Natural killer cell (primary cell): Measurements from ENCODE around the gene DPYSL3. TPM values are rescaled to one million over a fixed set of nuclear protein-coding genes. Genes with fewer than 3 reads are reported as not detected.

Experiments used
- ATAC-seq, 3 donors: fragments of 150-1000 bp in 2 of 3; fragments of 200-7000 bp in 1 of 3; cut with Tn5 transposase; 1 replicate in 1 of 3; 2 replicates in 2 of 3; pipeline ENCODE4 v1.10.0; 2021; ENCODE audit warnings: mild to moderate bottlenecking in 2 of 3, moderate library complexity in 2 of 3
- DNase-seq, 2 donors: peaks; one replicate each; pipeline versions ENCODE4 v3.0.0 to v3.0.0-alpha.2; 2013 to 2021; ENCODE audit warnings: mixed read lengths in 1 of 2
- H3K27ac ChIP-seq: one replicate; pipeline ENCODE4 v1.5.1; 2013; ENCODE audit warnings: mild to moderate bottlenecking, low read length
- H3K27me3 ChIP-seq: one replicate; pipeline ENCODE4 v1.6.1; 2013; ENCODE audit warnings: low read length; ENCODE audit not compliant: control insufficient read depth, insufficient read depth
- H3K36me3 ChIP-seq: one replicate; pipeline ENCODE4 v1.6.1; 2013; ENCODE audit warnings: low read length; ENCODE audit not compliant: control insufficient read depth, insufficient read depth
- H3K4me1 ChIP-seq: one replicate; pipeline ENCODE4 v1.6.1; 2013; ENCODE audit warnings: low read length; ENCODE audit not compliant: control insufficient read depth, insufficient read depth
- H3K4me3 ChIP-seq: one replicate; pipeline ENCODE4 v1.5.1; 2013; ENCODE audit warnings: low read length
- H3K9me3 ChIP-seq: one replicate; pipeline ENCODE4 v1.6.1; 2013; ENCODE audit warnings: low read length; ENCODE audit not compliant: control insufficient read depth, insufficient read depth
- H3K27ac Mint-ChIP-seq, 2 donors: one replicate each; pipeline ENCODE4 v1.8.0; 2022; ENCODE audit warnings: mild to moderate bottlenecking in 2 of 2, mixed read lengths in 2 of 2, moderate library complexity in 1 of 2
- H3K27me3 Mint-ChIP-seq, 2 donors: one replicate each; pipeline ENCODE4 v1.8.0; 2022; ENCODE audit warnings: low read depth in 2 of 2, mixed read lengths in 2 of 2
- H3K36me3 Mint-ChIP-seq: one replicate; pipeline ENCODE4 v1.8.0; 2022; ENCODE audit warnings: mixed read lengths
- H3K4me1 Mint-ChIP-seq, 2 donors: one replicate each; pipeline ENCODE4 v1.8.0; 2022; ENCODE audit warnings: mixed read lengths in 2 of 2
- H3K4me3 Mint-ChIP-seq: one replicate; pipeline ENCODE4 v1.8.0; 2022; ENCODE audit warnings: mild to moderate bottlenecking, moderate library complexity, mixed read lengths
- H3K9me3 Mint-ChIP-seq, 2 donors: one replicate each; pipeline ENCODE4 v1.8.0; 2022; ENCODE audit warnings: mixed read lengths in 2 of 2
- WGBS: methylation state at CpG from one replicate; pipeline ENCODE4 v1.1.7; 2013; ENCODE audit warnings: missing lambda C conversion rate; ENCODE audit not compliant: insufficient coverage; 5-methylcytosine and 5-hydroxymethylcytosine counted together
- intact Hi-C: fragments of 100-400 bp; cut with micrococcal nuclease; formaldehyde crosslinking; loops from one replicate; pipeline ENCODE4 v1.14.2; 2022
- total RNA-seq, 4 donors: library from RNA; stranded (reverse); fragments of 120-200 nt in 1 of 4; gene quantifications; one replicate each; pipeline versions ENCODE4 v1.2.3 to v1.2.4, GENCODE V29; 2013 to 2022
- TF ChIP-seq, protein P1 (sequence below): fragments of 200-600 bp; IDR thresholded peaks from one replicate; pipeline ENCODE4 v1.8.0; 2022; ENCODE audit warnings: antibody characterized with exemption

DPYSL3 gene
- total RNA-seq, 3 donors from 2014 or later (not counting 1 experiment from before 2014, with no cell fraction given) = not detected

DNA sequence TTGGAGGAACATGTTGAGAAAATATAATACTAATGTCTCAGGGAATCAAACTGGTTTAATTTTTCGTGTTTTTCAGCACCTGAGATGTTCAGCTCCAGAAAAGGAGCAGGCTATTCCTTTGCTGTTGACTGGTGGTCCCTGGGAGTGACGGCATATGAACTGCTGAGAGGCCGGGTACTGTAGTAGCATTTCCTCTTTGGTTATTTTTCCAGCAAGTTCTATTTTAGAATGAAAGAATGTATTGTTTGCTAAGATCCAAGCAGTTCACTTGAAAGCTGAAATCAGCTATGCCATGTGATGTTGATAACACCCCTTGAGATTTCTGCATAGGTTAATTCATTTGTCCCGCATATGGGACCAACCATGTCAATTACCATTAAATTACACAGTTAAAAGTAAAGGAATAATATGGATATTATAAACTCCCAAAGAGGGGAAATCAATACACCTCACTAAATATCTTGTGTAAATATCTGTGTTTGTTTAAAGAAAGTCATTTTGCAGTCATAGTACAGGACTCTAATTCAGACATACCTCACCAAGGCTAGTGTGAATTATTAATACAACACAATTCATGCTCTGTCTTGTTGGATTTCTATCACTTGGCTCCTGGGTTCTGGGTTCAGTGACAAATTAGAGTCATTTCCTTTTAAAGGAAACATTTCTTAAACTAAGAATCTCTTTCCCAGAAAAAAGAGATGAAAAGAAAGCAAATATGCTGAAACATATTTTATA, 148.3 kb downstream of the DPYSL3 start:
- no peak overlapping the region for H3K4me3 Mint-ChIP-seq
- TF ChIP-seq, protein P1, sequence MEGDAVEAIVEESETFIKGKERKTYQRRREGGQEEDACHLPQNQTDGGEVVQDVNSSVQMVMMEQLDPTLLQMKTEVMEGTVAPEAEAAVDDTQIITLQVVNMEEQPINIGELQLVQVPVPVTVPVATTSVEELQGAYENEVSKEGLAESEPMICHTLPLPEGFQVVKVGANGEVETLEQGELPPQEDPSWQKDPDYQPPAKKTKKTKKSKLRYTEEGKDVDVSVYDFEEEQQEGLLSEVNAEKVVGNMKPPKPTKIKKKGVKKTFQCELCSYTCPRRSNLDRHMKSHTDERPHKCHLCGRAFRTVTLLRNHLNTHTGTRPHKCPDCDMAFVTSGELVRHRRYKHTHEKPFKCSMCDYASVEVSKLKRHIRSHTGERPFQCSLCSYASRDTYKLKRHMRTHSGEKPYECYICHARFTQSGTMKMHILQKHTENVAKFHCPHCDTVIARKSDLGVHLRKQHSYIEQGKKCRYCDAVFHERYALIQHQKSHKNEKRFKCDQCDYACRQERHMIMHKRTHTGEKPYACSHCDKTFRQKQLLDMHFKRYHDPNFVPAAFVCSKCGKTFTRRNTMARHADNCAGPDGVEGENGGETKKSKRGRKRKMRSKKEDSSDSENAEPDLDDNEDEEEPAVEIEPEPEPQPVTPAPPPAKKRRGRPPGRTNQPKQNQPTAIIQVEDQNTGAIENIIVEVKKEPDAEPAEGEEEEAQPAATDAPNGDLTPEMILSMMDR = peak; percentile 7
- Histone ChIP-seq H3K27ac (no peak overlapping the region), H3K4me1 (no peaks in the 10 kb centered on the region), H3K27me3 (no peaks in the 10 kb centered on the region), H3K4me3 (no peak overlapping the region), H3K9me3 (no peaks in the 10 kb centered on the region), H3K36me3 (no peaks in the 10 kb centered on the region)
- ATAC-seq (no peak), DNase-seq (no peak)
- WGBS = 63% methylated on average over 3 of the region's 4 CpGs
- no peaks in the 10 kb centered on the region for H3K4me1 Mint-ChIP-seq
- no peak overlapping the region for H3K27ac Mint-ChIP-seq
- intact Hi-C loops = no loop called here
- H3K9me3 Mint-ChIP-seq = peaks cover 0 to 2% of the 10 kb centered on the region in 2 donors
- peaks cover 0 to 5% of the 10 kb centered on the region in 2 donors for H3K27me3 Mint-ChIP-seq
- H3K36me3 Mint-ChIP-seq = no peaks in the 10 kb centered on the region

DNA sequence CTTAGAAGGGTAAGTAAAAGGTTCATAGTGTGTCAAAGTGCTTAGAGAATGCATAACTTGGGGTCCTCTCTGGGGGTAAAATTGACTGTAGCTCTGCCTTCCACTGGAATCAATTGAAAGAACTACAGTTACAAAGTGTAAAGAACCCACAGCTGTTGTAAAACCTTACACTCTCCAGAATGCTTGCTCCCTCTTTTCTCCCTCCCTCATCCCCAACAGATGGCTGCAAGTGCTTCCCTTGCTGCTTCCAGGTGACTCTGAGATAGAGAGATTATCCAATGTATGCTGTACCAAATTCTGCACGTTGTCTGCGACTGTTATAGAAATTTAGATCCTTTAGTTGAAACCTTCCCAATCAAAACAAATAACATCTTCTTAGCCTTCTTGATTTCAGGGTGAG, 149.1 kb downstream of the DPYSL3 start:
- peaks cover 0 to 5% of the 10 kb centered on the region in 2 donors for H3K27me3 Mint-ChIP-seq
- ATAC-seq = no peak
- 88% methylated on average over 2 of the region's 2 CpGs for WGBS
- H3K9me3 Mint-ChIP-seq = peaks cover 0 to 2% of the 10 kb centered on the region in 2 donors
- H3K27ac Mint-ChIP-seq = no peak overlapping the region
- no peaks in the 10 kb centered on the region for H3K36me3 Mint-ChIP-seq
- intact Hi-C loops = no loop called here
- no peak overlapping the region for H3K4me3 Mint-ChIP-seq
- Histone ChIP-seq H3K27ac (no peak overlapping the region), H3K9me3 (no peaks in the 10 kb centered on the region), H3K27me3 (no peaks in the 10 kb centered on the region), H3K36me3 (no peaks in the 10 kb centered on the region), H3K4me1 (no peaks in the 10 kb centered on the region), H3K4me3 (no peak overlapping the region)
- TF ChIP-seq, protein P1 = no peak
- DNase-seq = no peak
- no peaks in the 10 kb centered on the region for H3K4me1 Mint-ChIP-seq

DNA sequence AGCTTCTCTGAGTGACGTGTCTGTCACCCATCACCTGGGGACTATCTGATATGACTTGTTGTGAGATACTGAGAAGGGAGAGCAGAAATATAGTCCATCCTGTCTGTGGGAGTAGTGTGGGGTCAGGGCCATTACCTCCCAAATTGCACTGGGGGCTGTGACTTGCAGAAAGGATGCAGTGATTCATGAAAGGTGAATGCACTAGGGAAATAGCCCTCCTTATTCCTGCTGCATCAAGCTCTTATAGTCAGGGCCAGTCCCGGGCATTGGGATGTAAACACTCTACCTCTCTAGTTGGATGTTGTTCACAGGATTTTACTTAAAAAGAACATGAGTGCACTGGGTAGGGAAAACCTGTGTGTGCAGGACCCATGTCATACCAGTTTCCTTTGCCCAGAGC, 150.3 kb downstream of the DPYSL3 start:
- Histone ChIP-seq H3K27ac (no peak overlapping the region), H3K9me3 (no peaks in the 10 kb centered on the region), H3K4me3 (no peak overlapping the region), H3K36me3 (no peaks in the 10 kb centered on the region), H3K27me3 (no peaks in the 10 kb centered on the region), H3K4me1 (no peaks in the 10 kb centered on the region)
- Mint-ChIP-seq H3K36me3 (no peaks in the 10 kb centered on the region), H3K27me3 (no peaks in the 10 kb centered on the region), H3K4me3 (no peak overlapping the region), H3K4me1 (no peaks in the 10 kb centered on the region), H3K27ac (no peak overlapping the region), H3K9me3 (peaks cover 0 to 2% of the 10 kb centered on the region in 2 donors)
- 89% methylated on average over 2 of the region's 2 CpGs for WGBS
- DNase-seq (no peak), ATAC-seq (no peak)
- intact Hi-C loops = no loop called here
- TF ChIP-seq, protein P1 = no peak

DNA sequence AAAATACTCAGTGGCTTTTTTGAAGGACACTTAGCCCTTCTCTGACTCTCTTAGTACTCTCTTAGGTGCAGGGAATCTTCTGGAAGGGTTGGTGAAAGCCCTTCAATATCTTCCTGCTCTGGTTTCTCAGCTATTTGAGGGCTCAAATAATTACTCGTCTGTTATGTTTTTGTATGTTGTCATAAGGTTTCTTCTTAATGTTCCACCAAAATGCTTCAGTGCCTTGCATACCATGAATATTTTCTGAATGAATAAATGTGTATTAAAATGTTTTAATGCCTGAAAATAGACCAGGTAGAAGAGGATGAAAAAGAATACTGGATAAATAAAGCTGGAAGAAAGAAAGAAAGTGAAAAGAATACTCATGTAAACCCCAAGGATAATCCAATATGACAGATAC, 150.8 kb downstream of the DPYSL3 start:
- Mint-ChIP-seq H3K4me3 (no peak overlapping the region), H3K27me3 (no peaks in the 10 kb centered on the region), H3K36me3 (no peaks in the 10 kb centered on the region), H3K9me3 (peaks cover 0 to under 1% of the 10 kb centered on the region in 2 donors), H3K27ac (no peak overlapping the region), H3K4me1 (no peaks in the 10 kb centered on the region)
- Histone ChIP-seq H3K4me3 (no peak overlapping the region), H3K27ac (no peak overlapping the region), H3K27me3 (no peaks in the 10 kb centered on the region), H3K36me3 (no peaks in the 10 kb centered on the region), H3K4me1 (no peaks in the 10 kb centered on the region), H3K9me3 (no peaks in the 10 kb centered on the region)
- WGBS = 71% methylated on average over 1 of the region's 1 CpG
- DNase-seq (no peak), ATAC-seq (no peak)
- intact Hi-C loops = no loop called here
- TF ChIP-seq, protein P1 = no peak
